ENCODE measurements around the gene CEP192.

DNA sequence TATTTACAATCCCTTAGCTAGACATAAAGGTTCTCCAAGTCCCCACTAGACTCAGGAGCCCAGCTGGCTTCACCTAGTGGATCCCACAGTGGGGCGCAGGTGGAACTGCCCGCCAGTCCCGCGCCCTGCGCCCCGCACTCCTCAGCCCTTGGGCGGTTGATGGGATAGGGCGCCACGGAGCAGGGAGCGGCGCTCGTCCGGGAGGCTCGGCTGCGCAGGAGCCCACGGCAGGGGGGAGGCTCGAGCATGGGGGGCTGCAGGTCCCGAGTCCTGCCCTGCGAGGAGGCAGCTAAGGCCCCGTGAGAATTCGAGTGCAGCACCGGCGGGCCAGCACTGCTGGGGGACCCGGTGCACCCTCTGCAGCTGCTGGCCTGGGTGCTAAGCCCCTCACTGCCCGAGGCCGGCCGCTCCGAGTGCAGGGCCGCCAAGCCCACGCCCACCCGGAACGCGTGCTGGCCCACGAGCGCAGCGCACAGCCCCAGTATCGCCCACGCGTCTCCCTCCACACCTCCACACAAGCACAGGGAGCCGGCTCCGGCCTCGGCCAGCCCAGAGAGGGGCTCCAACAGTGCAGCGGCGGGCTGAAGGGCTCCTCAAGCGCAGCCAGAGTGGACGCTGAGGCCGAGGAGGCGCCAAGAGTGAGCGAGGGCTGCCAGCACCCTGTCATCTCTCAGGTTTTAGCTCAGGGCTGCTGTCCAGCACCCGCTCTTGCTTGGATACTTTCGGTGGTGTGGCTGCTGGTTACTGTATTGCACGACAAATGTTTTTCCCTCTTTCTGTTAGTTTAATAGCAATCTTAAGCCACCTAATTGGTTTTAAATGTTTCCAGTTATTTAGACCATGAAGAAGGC, 143.6 kb downstream of the CEP192 start:
- no peak for TF ChIP-seq POLR2A (IDR thresholded peaks at IDR 0.05; ENCODE audit: low read depth, low read length)
- no peak for TF ChIP-seq TAF1 (IDR thresholded peaks at IDR 0.05; ENCODE audit: borderline replicate concordance, low read depth, low read length)
